ENCODE measurements around the gene STRN3.

- no peak for TF ChIP-seq PATZ1 (CRISPR knock-in tag; IDR thresholded peaks at IDR 0.05; ENCODE audit: borderline replicate concordance)
- no peak for TF ChIP-seq ISL1 (CRISPR knock-in tag; IDR thresholded peaks at IDR 0.05)
- TF ChIP-seq CSRNP3 (CRISPR knock-in tag; IDR thresholded peaks at IDR 0.05): no peak
- TF ChIP-seq ZC3H10 (CRISPR knock-in tag; IDR thresholded peaks at IDR 0.05): no peak
- no peak for TF ChIP-seq TCF4 (CRISPR knock-in tag; IDR thresholded peaks at IDR 0.05; ENCODE audit: borderline replicate concordance)
- no peak for TF ChIP-seq TSHZ2 (CRISPR knock-in tag; IDR thresholded peaks at IDR 0.05)
- TF ChIP-seq ZNF70 (CRISPR knock-in tag; IDR thresholded peaks at IDR 0.05): no peak
- TF ChIP-seq ZFP3 (CRISPR knock-in tag; IDR thresholded peaks at IDR 0.05): no peak
- TF ChIP-seq PPARA (CRISPR knock-in tag; IDR thresholded peaks at IDR 0.05; ENCODE audit: borderline replicate concordance): no peak
- no peak for TF ChIP-seq OSR1 (CRISPR knock-in tag; IDR thresholded peaks at IDR 0.05)
- no peak for TF ChIP-seq CREB5 (CRISPR knock-in tag; IDR thresholded peaks at IDR 0.05; ENCODE audit: low read depth)
- no peak for TF ChIP-seq CSDC2 (CRISPR knock-in tag; IDR thresholded peaks at IDR 0.05)
- no peak for TF ChIP-seq ZFP30 (CRISPR knock-in tag; IDR thresholded peaks at IDR 0.05)
Observed at GRCh38 chr14:30960216-30960615, 66.0 kb downstream of the STRN3 start.

Data from SK-N-SH treated with all-trans-retinoic acid at 6 μM for 48 hours (cell line).